Small intestine (tissue), 16 donors: ENCODE data around the gene ASTN1. TPM values are rescaled to one million over a fixed set of nuclear protein-coding genes. Genes with fewer than 3 reads are reported as not detected.

ENCODE experiments used
- DNase-seq, 2 donors: peaks; one replicate each; pipeline versions ENCODE4 v3.0.0 to v3.0.0-alpha.2; 2013
- FAIRE-seq: peaks from 2 replicates; lab custom pipeline; 2012; peaks lifted over from hg19 to GRCh38; lab: Jason Lieb, UNC
- H3K27ac ChIP-seq, 3 donors: one replicate each; pipeline ENCODE4 v1.5.1; 2013; ENCODE audit warnings: low read length in 2 of 3, mild to moderate bottlenecking in 2 of 3, control low read depth in 1 of 3, inconsistent platforms in 1 of 3, low read depth in 1 of 3, moderate library complexity in 1 of 3
- H3K27me3 ChIP-seq, 3 donors: one replicate each; pipeline ENCODE4 v1.6.1; 2013; ENCODE audit warnings: low read length in 3 of 3, inconsistent platforms in 1 of 3; ENCODE audit not compliant: control insufficient read depth in 3 of 3, insufficient read depth in 3 of 3
- H3K36me3 ChIP-seq, 3 donors: one replicate each; pipeline ENCODE4 v1.6.1; 2013; ENCODE audit warnings: low read length in 3 of 3, inconsistent platforms in 1 of 3, low read depth in 1 of 3, mild to moderate bottlenecking in 1 of 3, moderate library complexity in 1 of 3; ENCODE audit not compliant: control insufficient read depth in 3 of 3, insufficient read depth in 2 of 3
- H3K4me1 ChIP-seq, 3 donors: one replicate each; pipeline ENCODE4 v1.6.1; 2013; ENCODE audit warnings: low read length in 2 of 3, inconsistent platforms in 1 of 3, low read depth in 1 of 3, mild to moderate bottlenecking in 1 of 3, moderate library complexity in 1 of 3; ENCODE audit not compliant: control insufficient read depth in 3 of 3, insufficient read depth in 2 of 3
- H3K4me3 ChIP-seq, 3 donors: one replicate each; pipeline ENCODE4 v1.5.1; 2013; ENCODE audit warnings: low read length in 3 of 3, control low read depth in 1 of 3, inconsistent platforms in 1 of 3, low read depth in 1 of 3, mild to moderate bottlenecking in 1 of 3, moderate library complexity in 1 of 3
- H3K9me3 ChIP-seq, 2 donors: one replicate each; pipeline ENCODE4 v1.6.1; 2013; ENCODE audit warnings: low read depth in 1 of 2, low read length in 1 of 2; ENCODE audit not compliant: control insufficient read depth in 2 of 2, insufficient read depth in 1 of 2
- WGBS, 3 donors: extraction: QIAGEN DNeasy Blood & Tissue Kit; methylation state at CpG; one replicate each; pipeline ENCODE4 v1.1.7; 2013; 5-methylcytosine and 5-hydroxymethylcytosine counted together
- long read RNA-seq, 10 donors: transcript quantifications; one replicate each; lab custom pipeline, GENCODE V29; 2026
- polyA plus RNA-seq, 4 donors: library from polyadenylated mRNA; stranded (reverse) in 3 of 4; unstranded in 1 of 4; fragments of 200-250 nt in 3 of 4; fragments of 120-200 nt in 1 of 4; gene quantifications; one replicate each; pipeline versions ENCODE4 v1.2.1 to v1.2.3, GENCODE V29; 2013
- donor health status: healthy with polysubstance abuse.
- donor health status: control.
- donor health status: control.
- donor health status: Bipolar disorder and iron deficiency.
- donor health status: healthy.

Gene ASTN1
- under 1 TPM in 2 of 4 donors, not detected in 2; 0.15 to 0.90 TPM for polyA plus RNA-seq
- long read RNA-seq, donor 1 = 0 reads
- long read RNA-seq, donor 2 = 0 reads
- long read RNA-seq, donor 3 = 0 reads
- long read RNA-seq, donor 4 = 0 reads
- long read RNA-seq, donor 5 = 0 reads
- long read RNA-seq, donor 6 = 0 reads
- long read RNA-seq, donor 7 = 0 reads
- long read RNA-seq, donor 8 = 0 reads
- long read RNA-seq, donor 9 = 0 reads
- long read RNA-seq, donor 10 = 0 reads

DNA sequence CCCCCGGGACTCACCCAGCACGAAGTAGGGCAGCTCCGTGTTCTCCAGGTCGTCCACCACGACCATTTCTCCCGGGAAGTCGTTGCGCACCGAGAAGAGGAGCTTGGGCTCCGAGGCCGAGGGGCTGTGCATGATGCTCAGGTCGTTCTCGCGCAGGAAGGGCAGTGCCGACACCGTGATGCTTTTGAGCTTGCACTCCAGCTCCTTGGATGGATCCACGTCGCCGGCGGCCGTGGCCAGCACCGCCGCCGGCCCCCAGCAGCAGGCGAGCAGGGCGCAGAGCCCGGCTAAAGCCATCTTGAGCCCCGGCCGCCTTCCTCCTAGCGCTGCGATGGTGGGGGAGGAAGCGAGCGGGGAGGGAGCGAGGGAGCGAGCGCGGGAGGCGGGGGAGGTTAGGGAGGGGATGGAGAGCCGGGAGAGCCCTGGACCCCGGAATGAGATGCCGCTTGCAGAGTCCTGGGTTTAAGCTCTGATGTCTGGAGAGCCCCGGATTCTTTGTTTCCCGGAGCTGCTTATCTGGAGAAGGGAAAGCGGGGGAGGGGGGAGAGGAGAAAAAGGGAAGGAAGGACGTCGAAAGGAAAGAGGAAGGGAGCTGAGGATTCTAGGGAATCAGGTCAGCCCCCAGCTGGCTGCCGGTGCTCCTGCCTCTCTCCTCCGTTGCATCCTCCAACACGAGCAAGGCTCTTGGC is at the start of gene ASTN1:
Gene ASTN1 (minus strand): TSS at position 333 of the 689 bp plus-strand sequence. CDS start 36 bp downstream, at position 297.
- FAIRE-seq (no peak), DNase-seq (peak in 1 of 2 donors; percentile 2)
- Histone ChIP-seq H3K4me3 (peak within 1 kb of the TSS in 1 of 3 donors; percentile 18), H3K27ac (no peak within 1 kb of the TSS), H3K4me1 (no peaks in the 10 kb centered on the region), H3K27me3 (peaks cover 0 to 38% (median 18%) of the 10 kb centered on the region in 3 donors), H3K36me3 (no peaks in the 10 kb centered on the region), H3K9me3 (no peaks in the 10 kb centered on the region)
- WGBS, 3 donors = 2 to 7% (median 6%) methylated on average over 40 to 49 of the region's 49 CpGs

DNA sequence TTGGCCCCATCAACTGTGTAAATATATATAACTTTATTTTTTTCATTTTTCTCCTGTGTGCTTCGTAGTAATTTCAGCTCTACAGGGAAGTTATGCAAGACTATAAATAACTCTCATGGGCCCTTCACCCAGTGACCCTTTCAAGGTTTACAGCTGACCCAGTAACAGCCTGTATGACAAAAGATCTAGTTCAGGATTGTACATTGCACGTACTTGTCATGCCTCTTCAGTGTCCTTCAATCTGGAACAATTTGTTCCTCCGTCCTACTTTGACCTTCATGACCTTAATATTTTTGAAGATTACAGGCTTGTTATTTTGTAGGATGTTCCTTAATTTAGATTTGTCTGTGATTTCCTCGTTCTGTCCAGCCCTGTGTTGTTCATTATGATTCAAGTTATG is 46.7 kb upstream of the ASTN1 start:
- H3K27ac ChIP-seq = no peak overlapping the region
- DNase-seq = peak in 1 of 2 donors; percentile 44
- H3K27me3 ChIP-seq = no peaks in the 10 kb centered on the region
- H3K4me3 ChIP-seq = no peak overlapping the region
- 38 to 56% (median 53%) methylated on average over 4 of the region's 4 CpGs for WGBS, 3 donors
- no peak for FAIRE-seq
- H3K4me1 ChIP-seq = peaks cover 0 to 12% (median 0%) of the 10 kb centered on the region in 3 donors
- H3K9me3 ChIP-seq = no peaks in the 10 kb centered on the region
- no peaks in the 10 kb centered on the region for H3K36me3 ChIP-seq

- no peak overlapping the region for H3K4me3 ChIP-seq
- no peak overlapping the region for H3K27ac ChIP-seq
- no peaks in the 10 kb centered on the region for H3K9me3 ChIP-seq
- FAIRE-seq (no peak), DNase-seq (peak in 1 of 2 donors; percentile 33)
- no peaks in the 10 kb centered on the region for H3K36me3 ChIP-seq
- peaks cover 0 to 12% (median 0%) of the 10 kb centered on the region in 3 donors for H3K4me1 ChIP-seq
- H3K27me3 ChIP-seq = no peaks in the 10 kb centered on the region
These were observed 45.6 kb upstream of the ASTN1 start for GRCh38 chr1:177210071-177210470.

DNA sequence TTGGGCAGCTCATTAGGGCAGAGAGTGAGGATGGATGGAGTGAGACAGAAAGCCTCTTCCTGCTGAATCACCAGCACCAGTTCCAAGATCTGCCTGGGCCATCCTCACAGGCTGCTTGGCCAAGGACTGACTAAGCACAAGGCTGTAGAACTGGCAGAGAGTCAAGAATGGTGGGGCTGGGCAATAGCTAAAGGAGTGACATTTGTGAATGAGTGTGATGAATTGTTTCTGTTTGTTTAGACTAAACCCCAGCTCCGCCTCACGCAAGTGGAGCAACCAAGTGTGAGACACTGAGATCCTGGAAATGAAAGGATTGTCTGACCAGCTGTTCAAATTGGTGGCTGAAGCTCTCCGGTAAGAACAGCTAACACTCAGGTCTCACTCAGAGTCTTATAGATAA is 44.8 kb upstream of the ASTN1 start:
- Histone ChIP-seq H3K4me3 (no peak overlapping the region), H3K27me3 (no peaks in the 10 kb centered on the region), H3K27ac (no peak overlapping the region), H3K4me1 (peaks cover 0 to 12% (median 0%) of the 10 kb centered on the region in 3 donors), H3K9me3 (no peaks in the 10 kb centered on the region), H3K36me3 (no peaks in the 10 kb centered on the region)
- 45 to 61% (median 48%) methylated on average over 3 of the region's 3 CpGs for WGBS, 3 donors
- FAIRE-seq = no peak
- DNase-seq = peak; percentile 33 to 64

DNA sequence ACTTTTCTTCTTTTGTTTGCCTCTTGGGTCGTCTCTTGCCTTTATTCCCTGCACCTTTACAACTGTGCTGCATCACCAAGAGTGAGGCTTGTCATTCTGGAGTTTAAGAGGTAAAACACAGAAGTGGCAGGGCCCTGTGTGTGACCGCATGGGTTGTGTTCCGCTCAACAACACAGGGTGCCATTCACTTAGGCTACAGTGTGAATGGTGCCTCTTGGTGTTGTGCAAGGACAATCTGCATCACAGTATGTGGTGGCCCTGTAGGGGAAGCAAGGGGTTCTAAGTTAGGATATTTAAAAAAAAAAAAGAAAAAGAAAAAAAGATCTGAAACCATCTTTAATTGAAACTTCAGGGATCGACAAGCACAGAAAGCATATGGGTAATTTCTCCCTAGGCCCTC is 44.4 kb upstream of the ASTN1 start:
- Histone ChIP-seq H3K27me3 (no peaks in the 10 kb centered on the region), H3K4me3 (no peak overlapping the region), H3K36me3 (no peaks in the 10 kb centered on the region), H3K27ac (no peak overlapping the region), H3K4me1 (peaks cover 0 to 12% (median 0%) of the 10 kb centered on the region in 3 donors), H3K9me3 (no peaks in the 10 kb centered on the region)
- DNase-seq (no peak), FAIRE-seq (no peak)
- 66 to 79% (median 74%) methylated on average over 4 of the region's 4 CpGs for WGBS, 3 donors

DNA sequence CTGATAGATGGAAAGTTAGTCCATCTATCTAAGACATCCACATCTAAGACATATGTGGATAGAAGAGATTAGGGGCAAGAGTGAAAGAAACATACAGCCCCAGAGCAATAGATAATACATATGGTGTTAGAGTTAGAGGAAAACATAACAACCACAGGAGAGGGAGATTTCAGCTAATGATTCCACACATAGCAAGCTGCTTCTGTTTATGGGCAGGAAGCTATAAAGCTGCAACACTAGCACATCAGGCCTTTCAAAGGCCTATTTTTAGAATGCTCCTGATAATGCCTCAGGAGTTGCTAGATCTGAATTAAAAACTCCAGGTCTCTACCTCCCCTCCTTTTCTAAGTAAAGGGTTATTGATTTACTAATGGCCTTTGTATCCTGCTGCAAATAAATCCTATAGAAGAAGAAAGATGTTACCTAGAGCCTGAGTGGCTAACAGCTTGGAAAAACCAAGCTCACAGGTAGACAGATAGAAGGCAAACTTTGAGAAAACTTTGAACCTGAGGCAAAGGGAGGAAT is 42.4 kb upstream of the ASTN1 start:
- H3K27ac ChIP-seq = peak overlapping the region in 1 of 3 donors; percentile 28
- no peaks in the 10 kb centered on the region for H3K9me3 ChIP-seq
- peak in 1 of 2 donors; percentile 61 for DNase-seq
- H3K4me1 ChIP-seq = peaks cover 0 to 12% (median 0%) of the 10 kb centered on the region in 3 donors
- no peak for FAIRE-seq
- H3K36me3 ChIP-seq = no peaks in the 10 kb centered on the region
- H3K4me3 ChIP-seq = no peak overlapping the region
- no peaks in the 10 kb centered on the region for H3K27me3 ChIP-seq

- DNase-seq = no peak
- Histone ChIP-seq H3K27me3 (no peaks in the 10 kb centered on the region), H3K4me1 (no peaks in the 10 kb centered on the region), H3K4me3 (no peak overlapping the region), H3K9me3 (no peaks in the 10 kb centered on the region), H3K27ac (no peak overlapping the region), H3K36me3 (no peaks in the 10 kb centered on the region)
- 71 to 80% (median 75%) methylated on average over 4 of the region's 4 CpGs for WGBS, 3 donors
- FAIRE-seq = no peak
These were observed 35.8 kb upstream of the ASTN1 start for GRCh38 chr1:177200290-177200689.

- FAIRE-seq = no peak
These were observed 33.7 kb upstream of the ASTN1 start for GRCh38 chr1:177198243-177198642.

More at GRCh38 chr1:177198243-177198642, 33.7 kb upstream of the ASTN1 start:
- Histone ChIP-seq H3K36me3 (no peaks in the 10 kb centered on the region), H3K9me3 (no peaks in the 10 kb centered on the region), H3K4me1 (no peaks in the 10 kb centered on the region), H3K4me3 (no peak overlapping the region), H3K27me3 (no peaks in the 10 kb centered on the region), H3K27ac (no peak overlapping the region)
- 79 to 93% (median 83%) methylated on average over 2 of the region's 2 CpGs for WGBS, 3 donors
- no peak for DNase-seq
